Endothelial cell (in vitro differentiated cells): ENCODE results near the gene SDK2. TPM values are rescaled to one million over a fixed set of nuclear protein-coding genes. Genes with fewer than 3 reads are reported as not detected.

Experiments used
- DNase-seq: peaks from one replicate; pipeline ENCODE4 v3.0.0; 2021; ENCODE audit warnings: low spot score
- H3K27ac Mint-ChIP-seq: one replicate; pipeline ENCODE4 v1.8.0; 2021; ENCODE audit warnings: mixed read lengths, inconsistent platforms; ENCODE audit not compliant: unreplicated experiment
- H3K27me3 Mint-ChIP-seq: one replicate; pipeline ENCODE4 v1.8.0; 2021; ENCODE audit warnings: mild to moderate bottlenecking, moderate library complexity, mixed read lengths, inconsistent platforms; ENCODE audit not compliant: unreplicated experiment
- H3K36me3 Mint-ChIP-seq: one replicate; pipeline ENCODE4 v1.8.0; 2021; ENCODE audit warnings: mild to moderate bottlenecking, low read depth, mixed read lengths, inconsistent platforms; ENCODE audit not compliant: unreplicated experiment
- H3K4me1 Mint-ChIP-seq: one replicate; pipeline ENCODE4 v1.8.0; 2021; ENCODE audit warnings: mild to moderate bottlenecking, mixed read lengths, inconsistent platforms; ENCODE audit not compliant: unreplicated experiment
- H3K4me3 Mint-ChIP-seq: one replicate; pipeline ENCODE4 v1.8.0; 2021; ENCODE audit warnings: mild to moderate bottlenecking, mixed read lengths, inconsistent platforms; ENCODE audit not compliant: unreplicated experiment
- H3K9me3 Mint-ChIP-seq: one replicate; pipeline ENCODE4 v1.8.0; 2021; ENCODE audit warnings: mixed read lengths, inconsistent platforms; ENCODE audit not compliant: unreplicated experiment
- CTCF ChIP-seq: fragments of 200-600 bp; sonication (generic); IDR thresholded peaks from one replicate; pipeline ENCODE4 v1.5.0; 2021; ENCODE audit warnings: antibody characterized with exemption; ENCODE audit not compliant: unreplicated experiment
- total RNA-seq: library from RNA; stranded (reverse); fragmentation: NEBNext Ultra II Directional; extraction: Animal tissue kit (Norgen Biotek cat#: 25700); gene quantifications from one replicate; pipeline ENCODE4 v1.2.1, GENCODE V29; 2021; ENCODE audit not compliant: unreplicated experiment

The SDK2 gene
- total RNA-seq, 1 donor from 2014 or later, result 2.4 TPM

- no peak overlapping the region for H3K4me3 Mint-ChIP-seq
- H3K27me3 Mint-ChIP-seq, result no peaks in the 10 kb centered on the region
- no peaks in the 10 kb centered on the region for H3K4me1 Mint-ChIP-seq
- H3K27ac Mint-ChIP-seq, result no peak overlapping the region
- TF ChIP-seq CTCF, result no peak
- no peaks in the 10 kb centered on the region for H3K36me3 Mint-ChIP-seq
- peak; percentile 26 for DNase-seq
- H3K9me3 Mint-ChIP-seq, result no peaks in the 10 kb centered on the region
Observed at GRCh38 chr17:73420897-73421296, 223.3 kb downstream of the SDK2 start.

- DNase-seq, result no peak
- H3K27me3 Mint-ChIP-seq, result peaks cover 2% of the 10 kb centered on the region
- no peaks in the 10 kb centered on the region for H3K36me3 Mint-ChIP-seq
- TF ChIP-seq CTCF, result no peak
- no peak overlapping the region for H3K4me3 Mint-ChIP-seq
- H3K27ac Mint-ChIP-seq, result no peak overlapping the region
- no peaks in the 10 kb centered on the region for H3K9me3 Mint-ChIP-seq
- no peaks in the 10 kb centered on the region for H3K4me1 Mint-ChIP-seq
Observed at GRCh38 chr17:73419881-73420280, 224.4 kb downstream of the SDK2 start.

DNA sequence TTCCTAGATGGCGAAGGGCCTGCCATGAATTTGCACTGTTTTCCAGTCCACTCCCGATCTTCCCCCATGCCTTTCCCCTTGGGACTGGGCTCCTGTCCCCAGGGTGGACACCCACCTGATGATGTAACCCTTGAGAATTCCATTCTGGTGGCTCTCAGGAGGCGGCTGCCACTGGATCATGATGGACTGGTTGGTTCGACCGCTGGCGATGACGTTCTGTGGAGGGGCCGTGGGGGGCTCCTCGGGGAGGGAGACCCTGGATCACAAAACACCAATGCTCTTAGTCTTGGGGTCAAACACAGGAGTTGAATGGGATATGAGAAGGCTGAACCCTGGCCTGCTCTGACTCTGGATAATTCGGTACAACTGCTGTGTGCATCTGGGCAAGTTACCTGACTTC, 225.2 kb downstream of the SDK2 start:
- Mint-ChIP-seq H3K36me3 (no peaks in the 10 kb centered on the region), H3K27me3 (peaks cover 2% of the 10 kb centered on the region), H3K4me3 (no peak overlapping the region), H3K9me3 (no peaks in the 10 kb centered on the region), H3K27ac (no peak overlapping the region), H3K4me1 (no peaks in the 10 kb centered on the region)
- DNase-seq, result no peak
- TF ChIP-seq CTCF, result no peak

- Mint-ChIP-seq H3K4me3 (no peak overlapping the region), H3K4me1 (peaks cover 4% of the 10 kb centered on the region), H3K36me3 (no peaks in the 10 kb centered on the region), H3K9me3 (no peaks in the 10 kb centered on the region), H3K27me3 (peaks cover 2% of the 10 kb centered on the region), H3K27ac (no peak overlapping the region)
- no peak for DNase-seq
- TF ChIP-seq CTCF, result no peak
Observed at GRCh38 chr17:73415782-73416181, 228.5 kb downstream of the SDK2 start.

- Mint-ChIP-seq H3K9me3 (no peaks in the 10 kb centered on the region), H3K27ac (no peak overlapping the region), H3K27me3 (peaks cover 2% of the 10 kb centered on the region), H3K4me1 (peaks cover 5% of the 10 kb centered on the region), H3K4me3 (no peak overlapping the region), H3K36me3 (no peaks in the 10 kb centered on the region)
- TF ChIP-seq CTCF, result no peak
- no peak for DNase-seq
Observed at GRCh38 chr17:73414171-73414955, 229.9 kb downstream of the SDK2 start.
